ENCODE measurements around the gene TBC1D22A.

The TBC1D22A gene

GRCh38 chr22:47196881-47197772 lies 434.7 kb downstream of the TBC1D22A start:
- no peak for DNase-seq (ENCODE audit: low read depth)
- no peak for TF ChIP-seq CTCF (IDR thresholded peaks at IDR 0.05; ENCODE audit: control insufficient read depth, extremely low read depth, insufficient read depth)
- no peak overlapping the region for H3K4me3 ChIP-seq (ENCODE audit: low read depth, low read length)

- no peak overlapping the region for H3K4me3 ChIP-seq (ENCODE audit: low read depth, low read length)
- no peak for DNase-seq (ENCODE audit: low read depth)
- TF ChIP-seq CTCF (IDR thresholded peaks at IDR 0.05; ENCODE audit: control insufficient read depth, extremely low read depth, insufficient read depth): no peak
Measured at GRCh38 chr22:47197773-47198500, 435.5 kb downstream of the TBC1D22A start.

GRCh38 chr22:47198801-47199251 lies 436.4 kb downstream of the TBC1D22A start:
- no peak overlapping the region for H3K4me3 ChIP-seq (ENCODE audit: low read depth, low read length)
- TF ChIP-seq CTCF (IDR thresholded peaks at IDR 0.05; ENCODE audit: control insufficient read depth, extremely low read depth, insufficient read depth): no peak
- DNase-seq (ENCODE audit: low read depth): no peak

GRCh38 chr22:47199261-47199978 lies 437.0 kb downstream of the TBC1D22A start:
- DNase-seq (ENCODE audit: low read depth): no peak
- no peak overlapping the region for H3K4me3 ChIP-seq (ENCODE audit: low read depth, low read length)
- no peak for TF ChIP-seq CTCF (IDR thresholded peaks at IDR 0.05; ENCODE audit: control insufficient read depth, extremely low read depth, insufficient read depth)

GRCh38 chr22:47199979-47200272 lies 437.5 kb downstream of the TBC1D22A start:
- DNase-seq (ENCODE audit: low read depth): no peak
- no peak for TF ChIP-seq CTCF (IDR thresholded peaks at IDR 0.05; ENCODE audit: control insufficient read depth, extremely low read depth, insufficient read depth)
- no peak overlapping the region for H3K4me3 ChIP-seq (ENCODE audit: low read depth, low read length)

GRCh38 chr22:47200273-47201051 lies 438.0 kb downstream of the TBC1D22A start:
- no peak for TF ChIP-seq CTCF (IDR thresholded peaks at IDR 0.05; ENCODE audit: control insufficient read depth, extremely low read depth, insufficient read depth)
- DNase-seq (ENCODE audit: low read depth): no peak
- no peak overlapping the region for H3K4me3 ChIP-seq (ENCODE audit: low read depth, low read length)
